Dermis microvascular lymphatic vessel endothelial cell (primary cell): ENCODE data around the gene C10orf71. TPM values are rescaled to one million over a fixed set of nuclear protein-coding genes. Genes with fewer than 3 reads are reported as not detected.

Source experiments
- DNase-seq, 2 donors: peaks; one replicate each; pipeline versions ENCODE4 v3.0.0 to v3.0.0-alpha.2; 2010; ENCODE audit warnings: low read depth in 2 of 2
- total RNA-seq: library from RNA; depleted of rRNA; stranded (reverse); fragments of >200 nt; gene quantifications from 2 replicates; pipeline ENCODE4 v1.2.1, GENCODE V29; 2014

The C10orf71 gene
- total RNA-seq, 1 donor from 2014 or later = not detected

- no peak for DNase-seq
Observed at GRCh38 chr10:49294731-49295130, 4.2 kb upstream of the C10orf71 start.

DNA sequence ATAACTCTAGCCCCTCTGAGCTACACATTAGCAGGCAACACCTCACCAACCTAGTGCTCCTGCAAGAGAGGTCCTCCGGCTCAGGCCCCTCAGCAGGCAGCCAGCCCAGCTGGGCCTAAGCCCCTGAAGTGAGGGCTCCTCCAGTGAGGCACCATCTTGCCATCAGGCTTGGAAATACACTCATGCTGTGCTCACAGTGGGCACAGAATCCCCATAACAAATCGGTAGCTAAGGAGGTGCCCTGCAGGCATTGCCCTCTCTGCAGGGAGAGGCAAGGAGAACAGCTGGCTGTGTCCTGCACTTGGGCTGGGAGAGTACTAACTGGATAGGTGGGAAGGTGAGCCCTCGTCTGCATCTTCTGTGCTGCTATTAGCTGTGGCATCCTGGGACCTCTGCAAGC, 3.7 kb upstream of the C10orf71 start:
- DNase-seq = no peak

- no peak for DNase-seq
Observed at GRCh38 chr10:49296382-49296781, 2.6 kb upstream of the C10orf71 start.

DNA sequence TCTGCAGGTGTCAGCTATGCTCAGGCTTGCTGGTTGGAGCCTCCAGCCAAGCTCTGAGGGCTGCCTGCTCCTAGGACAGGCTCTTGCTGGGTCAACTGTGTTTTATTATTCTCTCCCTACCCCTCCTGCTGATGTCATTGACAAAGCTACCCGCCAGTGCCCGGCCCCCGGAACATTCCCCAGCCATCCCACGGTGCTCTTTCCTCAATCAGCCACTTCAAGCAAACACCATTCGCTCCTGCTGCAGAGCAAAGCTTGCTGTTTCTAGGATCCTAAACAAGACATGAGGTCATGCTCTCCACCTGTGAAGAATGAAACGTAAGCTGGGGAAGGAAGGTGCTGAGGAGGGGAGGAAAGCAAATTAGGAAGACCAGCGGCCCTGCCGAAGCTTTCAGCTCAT, 2.1 kb upstream of the C10orf71 start:
- DNase-seq = no peak

DNA sequence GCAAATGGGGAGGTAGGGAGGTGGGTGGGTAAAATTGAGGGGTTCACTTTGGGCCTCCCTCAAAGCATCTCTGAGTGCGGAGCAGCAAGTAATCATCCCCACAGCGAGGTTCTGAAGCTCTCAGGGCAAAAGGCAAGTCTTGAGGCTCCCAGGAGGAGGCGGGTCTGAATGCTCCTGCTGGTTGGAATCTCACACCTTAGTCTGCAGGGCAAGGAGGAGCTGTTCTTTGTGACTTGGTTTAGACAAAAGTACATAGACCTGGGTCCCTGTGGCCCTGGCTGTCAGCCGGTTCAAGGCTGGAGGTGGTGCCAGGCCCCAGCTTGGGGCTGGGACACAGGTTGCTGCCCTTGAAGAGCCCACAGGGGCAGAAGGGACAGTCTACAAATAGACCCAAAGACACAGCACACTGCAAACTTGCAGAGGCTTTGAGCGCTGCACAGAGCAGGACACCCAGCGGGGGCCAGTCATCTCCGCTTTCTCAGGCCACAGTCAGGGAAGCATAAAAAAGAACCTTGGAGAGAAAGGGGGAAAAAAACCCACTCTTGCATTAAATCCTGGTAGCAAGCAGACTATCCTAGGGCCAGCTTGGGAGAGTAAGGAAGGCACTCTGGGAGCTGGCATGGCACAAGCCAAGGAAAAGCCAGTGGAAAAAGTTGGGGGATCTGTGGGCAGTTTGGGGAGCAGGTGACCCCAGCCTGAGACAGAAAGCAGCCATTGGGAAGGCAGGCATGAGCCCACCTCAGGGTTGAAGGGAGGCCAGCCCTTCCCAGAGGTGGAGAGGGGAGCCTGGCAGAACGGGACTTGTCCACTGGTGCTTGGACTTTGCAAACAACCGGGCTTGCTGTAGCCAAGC, 926 bp upstream of the C10orf71 start:
- no peak for DNase-seq

- DNase-seq = no peak
Observed at GRCh38 chr10:49298671-49298982, 343 bp upstream of the C10orf71 start.

- DNase-seq = no peak
Observed at GRCh38 chr10:49299816-49300139, 808 bp downstream of the C10orf71 start.

DNA sequence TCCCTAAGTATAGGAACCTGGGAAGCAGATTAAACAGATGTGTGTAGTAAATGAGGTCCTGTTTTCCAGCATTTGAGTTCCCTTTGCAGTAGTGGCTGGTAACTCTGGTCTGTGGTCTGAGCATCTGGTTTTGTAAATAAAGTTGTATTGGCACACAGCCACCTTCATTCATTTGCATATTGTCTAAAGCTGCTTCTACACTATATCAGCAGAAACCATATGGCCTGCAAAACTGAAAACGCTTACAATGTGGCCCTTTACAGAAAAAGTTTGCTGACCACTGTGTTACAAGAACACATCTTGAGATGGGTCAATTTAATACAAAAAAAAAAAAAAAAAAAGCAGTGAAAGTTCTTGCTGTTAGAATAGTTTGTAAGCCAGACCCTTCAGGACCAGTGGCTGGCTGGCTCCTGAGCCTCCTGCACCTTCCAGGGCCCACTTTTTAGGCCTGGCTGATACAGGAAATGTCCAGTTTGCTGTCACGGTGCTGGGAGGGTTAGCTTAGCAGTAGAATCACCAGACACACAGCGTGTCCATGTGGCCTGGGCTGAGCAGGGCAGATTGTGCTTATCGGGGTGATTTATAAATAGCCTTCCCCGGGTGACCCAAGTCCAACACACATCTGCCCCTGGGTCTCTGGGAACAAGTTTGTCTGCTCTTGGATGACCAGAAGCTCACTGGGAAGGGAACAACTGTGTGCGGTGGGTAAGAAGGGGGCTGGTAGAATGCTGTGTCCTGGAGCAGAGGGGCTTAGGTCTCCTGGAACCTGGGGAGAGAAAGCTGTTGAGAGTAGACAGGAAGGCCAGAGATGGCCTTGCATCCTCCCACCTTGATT, 1.4 kb downstream of the C10orf71 start:
- no peak for DNase-seq

DNA sequence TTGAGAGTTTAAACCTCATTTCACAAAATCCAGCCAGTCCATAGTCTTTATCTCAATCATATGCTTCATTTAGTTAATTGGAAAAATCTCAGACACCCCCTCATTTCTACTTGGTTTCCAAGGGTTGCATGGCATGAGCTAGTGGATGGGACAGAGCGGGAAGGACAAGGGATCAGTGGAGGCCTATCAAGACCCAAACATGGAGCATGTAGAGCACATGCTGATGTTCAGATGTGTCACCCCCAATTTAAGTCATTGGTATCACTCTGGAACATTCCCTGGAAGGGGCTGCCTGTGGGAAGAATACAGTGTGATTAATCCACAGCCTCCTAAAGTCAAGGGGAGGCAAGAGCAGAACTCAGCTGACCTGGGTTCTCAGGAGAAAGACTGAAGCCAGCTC, 2.3 kb downstream of the C10orf71 start:
- no peak for DNase-seq

DNA sequence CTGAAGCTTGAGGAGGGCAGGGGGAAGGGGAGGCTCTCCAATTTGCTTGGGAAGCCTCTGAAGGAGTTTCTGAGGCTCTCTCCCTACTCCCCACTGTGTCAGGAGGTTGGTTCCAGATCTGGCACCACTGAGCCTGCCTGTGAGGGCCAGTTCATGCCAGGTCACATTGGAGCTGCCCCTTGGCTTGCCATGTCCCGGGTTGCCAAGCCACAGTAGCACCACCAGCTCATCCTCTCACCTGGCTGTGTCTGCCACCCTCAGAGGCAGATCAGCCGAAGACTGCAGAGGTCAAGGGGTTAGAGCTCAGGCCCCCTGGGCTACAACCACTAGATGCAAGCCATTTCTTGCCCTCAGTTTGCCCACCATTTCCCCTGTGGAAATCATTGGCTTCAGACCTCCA, 3.1 kb downstream of the C10orf71 start:
- no peak for DNase-seq

DNA sequence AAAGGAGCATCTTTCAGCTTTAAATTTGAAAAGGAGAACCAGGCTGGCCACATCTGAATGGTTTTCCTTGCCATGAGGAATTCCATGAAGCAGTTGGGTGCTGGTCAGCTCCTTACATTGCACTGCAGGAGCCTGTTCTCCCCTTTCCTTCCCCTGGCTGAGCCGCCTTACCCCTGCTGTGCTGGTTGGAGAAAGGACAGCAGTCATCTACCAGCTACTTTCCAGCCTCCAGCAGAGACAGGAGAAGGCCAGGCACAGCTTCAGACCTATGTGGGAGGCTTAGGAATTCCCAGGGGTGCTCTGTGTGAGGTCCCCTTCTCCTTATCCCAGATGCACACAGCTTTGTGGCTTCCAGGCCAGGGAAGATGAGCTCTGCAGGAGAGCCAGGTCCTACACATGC, 4.7 kb downstream of the C10orf71 start:
- DNase-seq = no peak

DNA sequence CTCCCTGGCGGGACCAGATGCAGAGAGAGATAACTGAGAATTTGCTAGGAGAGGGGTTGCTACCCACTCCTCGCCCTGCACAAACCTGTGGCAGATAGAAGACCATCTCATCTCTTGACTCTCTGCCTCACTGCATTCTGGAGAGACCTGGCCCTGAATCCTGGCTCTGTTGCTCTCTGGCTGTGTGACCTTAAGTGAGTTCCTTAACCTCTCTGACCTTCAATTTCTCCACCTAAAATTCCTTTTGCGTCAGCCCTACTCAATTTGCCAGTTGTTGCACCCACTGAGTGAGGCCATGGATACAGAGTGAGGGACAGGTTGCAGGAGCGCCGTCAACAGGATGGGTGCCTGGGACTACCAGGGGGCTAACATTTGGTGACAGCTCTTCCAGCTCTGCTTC, 5.2 kb downstream of the C10orf71 start:
- DNase-seq = no peak

DNA sequence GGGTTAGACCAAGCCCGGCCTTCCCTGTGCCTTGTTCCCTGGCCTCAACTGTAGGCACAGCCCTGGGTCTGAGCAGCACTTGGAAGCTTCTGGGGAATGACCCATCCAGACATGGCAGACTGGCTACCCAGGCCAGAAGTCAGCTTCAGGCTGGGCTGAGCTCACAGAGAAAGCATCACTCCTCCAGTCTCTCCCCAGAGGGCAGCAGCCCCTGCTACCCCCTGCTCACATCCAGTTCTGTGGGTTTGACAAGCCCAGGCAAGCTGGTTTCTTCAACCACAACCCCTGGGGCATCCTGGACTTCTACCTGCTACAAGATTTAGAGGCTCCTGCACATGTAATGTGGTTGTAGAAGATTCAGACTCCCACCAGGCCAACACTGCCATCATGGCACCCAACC, 9.0 kb downstream of the C10orf71 start:
- DNase-seq = no peak

GRCh38 chr10:49308881-49309280, 9.9 kb downstream of the C10orf71 start:
- DNase-seq = no peak

DNA sequence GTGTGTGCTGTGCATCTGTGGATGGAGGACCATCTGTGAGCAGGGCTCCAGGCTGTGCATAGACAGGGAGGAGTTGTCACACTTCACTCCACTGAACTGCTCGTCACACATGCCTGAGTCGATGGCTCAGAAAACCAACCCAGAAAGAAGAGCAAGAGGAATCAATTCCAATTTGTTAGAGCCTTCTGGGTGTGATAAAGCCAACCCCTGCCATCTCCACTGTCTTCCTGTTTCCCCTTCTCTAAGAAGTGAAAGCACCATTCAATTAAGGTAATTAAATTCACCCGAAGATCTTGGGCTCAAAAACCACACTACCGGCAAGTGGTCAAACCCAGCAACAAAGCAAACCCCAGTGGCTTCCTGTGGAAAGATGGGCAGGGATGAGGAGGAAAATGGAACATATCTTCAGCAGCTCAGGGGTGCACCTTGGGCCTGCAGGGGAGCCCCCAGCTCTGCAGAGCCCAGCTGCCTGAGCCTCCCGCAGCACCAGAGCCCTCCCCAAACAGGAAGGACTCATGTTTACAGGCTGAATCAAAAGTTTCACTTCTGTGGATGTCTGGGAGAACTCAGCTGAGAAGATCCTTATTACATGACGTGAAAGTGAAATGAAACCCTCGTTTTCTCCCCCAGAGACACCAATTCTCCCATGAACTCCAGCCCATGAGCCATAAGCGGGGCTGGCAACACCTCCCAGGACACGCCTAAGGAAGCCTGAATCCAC, 10.9 kb downstream of the C10orf71 start:
- no peak for DNase-seq

DNA sequence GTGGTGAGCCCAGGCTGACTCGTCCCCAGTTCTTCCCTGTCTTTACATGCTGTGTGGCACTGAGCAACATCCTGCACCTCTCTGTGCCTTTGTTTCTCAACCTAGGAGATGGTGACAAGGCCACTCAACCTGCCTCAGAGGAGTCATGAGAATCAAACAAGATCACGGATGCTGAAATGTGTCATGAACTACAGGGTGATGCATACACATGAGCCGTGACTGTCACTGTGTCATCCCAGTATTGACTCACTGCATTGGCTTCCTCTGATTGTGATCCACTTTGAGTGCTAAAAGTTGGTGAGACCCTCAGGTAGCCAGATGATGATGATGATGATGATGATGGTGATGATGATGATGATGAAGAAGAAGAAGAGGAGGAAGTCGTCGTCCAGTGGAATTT, 11.5 kb downstream of the C10orf71 start:
- DNase-seq = no peak

- no peak for DNase-seq
Observed at GRCh38 chr10:49310901-49311554, 12.1 kb downstream of the C10orf71 start.

DNA sequence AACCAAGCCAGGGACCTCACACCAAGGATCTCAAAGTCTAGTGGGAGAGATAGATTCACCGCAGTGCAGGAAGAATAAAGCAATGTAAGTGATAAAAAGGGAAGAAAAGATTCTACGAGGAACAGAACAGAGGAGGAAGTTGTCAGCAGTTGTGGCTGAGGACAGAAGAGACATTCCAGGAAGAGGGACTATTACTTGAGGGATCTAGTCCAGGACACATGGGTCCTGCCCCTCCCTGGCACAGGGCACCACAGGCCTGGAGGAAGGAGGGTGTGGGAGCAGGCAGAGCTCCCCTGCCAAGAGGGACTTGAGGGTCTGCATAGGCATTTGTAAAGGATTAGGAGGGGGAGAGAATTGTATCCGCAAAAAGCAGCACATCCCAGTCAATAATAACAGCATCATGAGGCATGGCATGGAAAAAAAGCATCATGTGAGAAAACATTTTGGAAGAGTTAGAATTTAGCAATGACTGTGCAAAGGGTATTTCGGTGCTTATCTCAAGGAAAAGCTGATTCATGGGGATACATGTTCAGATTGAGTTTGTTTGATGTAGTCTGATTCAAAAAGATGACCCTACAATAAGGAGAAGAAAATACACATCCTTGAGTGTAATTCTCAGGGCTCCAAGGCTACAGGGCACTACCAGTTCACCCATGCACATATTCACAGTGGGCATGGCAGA, 12.7 kb downstream of the C10orf71 start:
- DNase-seq = no peak

DNA sequence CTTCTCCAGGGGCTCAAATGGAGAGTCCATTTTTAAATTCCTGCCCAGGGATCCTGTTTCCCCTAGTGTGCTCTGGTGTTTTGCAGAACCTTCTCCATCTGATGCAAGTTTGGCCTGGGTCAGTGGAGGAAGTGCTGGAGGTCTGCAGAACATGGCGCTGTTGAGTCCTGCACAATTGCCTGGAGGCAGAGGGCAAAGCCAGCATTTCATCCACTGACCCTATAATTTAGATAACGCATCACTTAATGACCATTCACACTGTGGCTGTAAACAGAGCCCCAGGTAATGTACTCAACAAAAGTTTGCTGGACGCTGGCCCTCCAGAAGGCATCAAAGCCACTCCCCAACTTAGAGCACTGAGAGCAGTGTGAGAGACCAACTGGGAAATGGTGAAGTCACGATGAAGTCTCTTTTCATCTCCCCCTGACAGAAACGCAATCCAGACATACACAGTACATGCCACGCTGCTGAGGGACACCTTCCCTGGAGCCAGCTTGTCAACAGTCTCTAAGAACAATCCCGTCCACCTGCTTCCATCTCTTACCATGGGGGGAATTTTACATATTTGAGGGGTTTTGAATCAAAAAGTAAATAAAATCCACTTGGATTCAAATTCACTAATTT, 13.4 kb downstream of the C10orf71 start:
- DNase-seq = no peak

DNA sequence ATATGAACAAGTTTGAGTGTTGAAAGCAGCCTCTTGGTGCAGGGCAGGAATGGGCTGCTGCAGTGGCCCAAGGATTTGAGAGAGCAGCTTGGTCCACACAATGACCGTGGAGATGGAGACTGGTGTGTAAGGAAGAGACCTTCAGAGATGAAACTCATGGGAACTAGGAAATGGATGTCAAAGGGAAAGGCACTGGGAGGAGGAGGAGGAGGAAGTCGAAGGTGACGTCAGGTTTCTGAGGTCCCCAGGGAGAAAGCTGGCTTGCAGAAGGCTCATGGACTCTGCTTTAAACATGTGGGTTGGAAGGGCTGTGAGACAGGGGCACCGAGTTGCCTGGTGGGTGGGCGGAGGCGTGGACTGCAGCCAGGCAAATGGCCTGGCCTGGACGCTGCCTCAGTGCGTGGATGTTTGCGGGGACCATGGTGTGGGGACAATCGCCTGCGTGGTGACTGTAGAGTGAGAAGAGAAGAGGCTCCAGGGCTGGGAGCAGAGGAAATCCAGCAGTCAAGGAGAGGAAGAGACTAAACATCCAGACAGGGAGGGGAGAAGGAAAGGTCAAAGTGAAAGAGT, 14.6 kb downstream of the C10orf71 start:
- DNase-seq = no peak

- DNase-seq = no peak
Observed at GRCh38 chr10:49314806-49315205, 15.8 kb downstream of the C10orf71 start.
